Medulla oblongata (tissue), 1 donor: ENCODE results near the gene MSLN.

Experiments used
- DNase-seq: peaks from one replicate; pipeline ENCODE4 v3.0.0-alpha.2; 2015; ENCODE audit errors: extremely low spot score

The MSLN gene

GRCh38 chr16:723695-724094 lies 36.8 kb upstream of the MSLN start:
- DNase-seq, result no peak

DNA sequence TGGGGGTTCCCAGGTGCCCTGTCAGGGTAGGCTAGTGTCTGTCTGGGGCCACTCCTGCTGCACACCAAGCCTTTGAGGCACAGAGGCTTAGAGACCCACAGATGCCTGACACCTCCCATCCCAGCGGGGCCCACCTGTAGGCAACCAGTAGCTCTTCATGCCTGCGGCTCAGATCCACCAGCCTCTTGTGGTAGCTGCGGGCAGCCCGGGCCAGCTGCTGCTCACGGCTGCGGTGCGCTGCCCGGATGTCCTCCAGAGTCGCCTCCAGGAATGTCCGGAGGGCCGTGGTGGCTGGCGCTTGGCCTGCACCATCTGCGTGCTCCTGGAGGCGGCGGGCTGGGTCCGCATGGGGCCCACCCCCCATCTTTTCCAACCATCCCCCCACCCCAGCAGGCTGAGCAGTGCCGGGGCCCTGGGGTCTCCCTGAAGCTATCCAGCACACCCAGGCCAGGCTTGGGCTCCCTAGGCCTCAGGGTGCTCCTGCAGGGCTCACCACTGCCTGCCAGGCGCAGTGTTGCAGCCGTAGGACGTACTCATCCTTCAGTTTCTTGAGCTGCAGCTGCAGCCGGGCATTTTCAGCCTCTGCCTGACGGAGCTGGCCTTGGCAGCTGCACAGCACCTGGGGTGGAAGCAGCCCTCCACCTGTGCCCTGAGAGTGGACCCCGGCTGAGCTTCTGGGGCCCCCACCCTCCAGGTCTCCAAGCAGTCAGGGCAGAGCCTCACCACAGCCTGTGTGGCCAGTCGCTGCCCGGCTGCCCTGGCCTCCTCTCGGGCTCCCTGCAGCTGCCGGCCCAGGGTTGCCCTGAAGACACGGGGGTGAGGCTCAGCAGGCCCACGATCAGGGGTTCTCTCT lies 36.1 kb upstream of the MSLN start:
- no peak for DNase-seq

DNA sequence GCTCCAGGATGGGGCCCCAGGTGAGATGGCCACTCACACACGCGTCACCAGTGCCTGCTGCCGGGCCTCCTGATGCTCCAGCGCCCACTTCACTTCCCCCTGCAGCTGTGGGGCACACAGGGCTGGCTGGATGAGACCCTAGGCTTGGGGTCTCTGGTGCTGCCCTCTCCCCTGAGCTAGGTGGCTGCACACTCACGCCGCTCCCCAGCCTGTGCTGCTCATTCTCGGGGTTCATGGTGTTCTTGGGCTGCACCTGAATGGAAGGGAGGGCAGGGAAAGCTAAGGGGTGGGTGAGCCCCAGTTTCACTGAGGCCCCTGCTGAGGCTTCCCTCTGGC lies 35.5 kb upstream of the MSLN start:
- no peak for DNase-seq

DNA sequence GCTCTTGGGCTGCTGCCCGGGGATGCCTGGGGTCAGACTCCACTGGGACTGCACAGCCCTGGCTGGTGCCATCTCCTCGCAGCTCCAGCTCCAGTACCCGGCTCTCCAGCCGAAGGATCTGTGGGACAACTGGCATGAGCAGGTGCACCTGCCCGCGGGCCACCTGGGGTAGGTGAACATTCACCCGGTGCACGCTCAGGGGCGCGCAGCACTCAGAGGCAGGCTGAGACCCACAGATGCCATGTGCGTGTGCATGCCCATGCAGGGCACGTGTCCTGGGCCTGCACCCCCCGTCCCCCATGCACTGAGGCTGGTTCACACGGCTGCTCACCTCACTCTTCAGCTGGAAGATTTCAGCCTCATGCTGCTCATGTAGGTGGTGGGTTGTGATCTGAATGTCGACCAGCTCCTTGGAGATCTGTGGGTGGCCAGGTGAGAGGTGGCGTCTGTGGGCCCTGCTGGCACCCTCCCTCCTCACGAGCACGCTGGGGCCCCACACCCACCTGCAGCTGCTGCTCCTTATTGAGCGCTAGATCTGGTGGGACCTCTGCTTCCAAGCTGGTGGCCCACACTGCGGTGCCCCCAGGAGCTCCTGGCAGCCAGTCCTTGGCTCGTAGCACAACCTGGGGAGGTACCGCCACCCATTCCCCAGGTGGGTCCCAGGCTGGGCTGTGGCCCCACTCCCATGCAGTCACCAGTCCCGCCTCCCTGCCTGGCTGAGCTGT lies 34.9 kb upstream of the MSLN start:
- no peak for DNase-seq

- no peak for DNase-seq
Measured at GRCh38 chr16:726188-726437, 34.4 kb upstream of the MSLN start.

GRCh38 chr16:726438-727290 lies 33.9 kb upstream of the MSLN start, which contains the start of the genes CCDC78 and HAGHL:
Gene CCDC78, minus strand, starts transcription at chr16:726443. Its CDS starts 76 bp downstream, at chr16:726367.
Gene HAGHL, plus strand, starts transcription at chr16:727106. Its CDS starts 404 bp downstream, at chr16:727510.
- peak; percentile 60 for DNase-seq

GRCh38 chr16:727291-727977 lies 33.1 kb upstream of the MSLN start:
- DNase-seq, result no peak

DNA sequence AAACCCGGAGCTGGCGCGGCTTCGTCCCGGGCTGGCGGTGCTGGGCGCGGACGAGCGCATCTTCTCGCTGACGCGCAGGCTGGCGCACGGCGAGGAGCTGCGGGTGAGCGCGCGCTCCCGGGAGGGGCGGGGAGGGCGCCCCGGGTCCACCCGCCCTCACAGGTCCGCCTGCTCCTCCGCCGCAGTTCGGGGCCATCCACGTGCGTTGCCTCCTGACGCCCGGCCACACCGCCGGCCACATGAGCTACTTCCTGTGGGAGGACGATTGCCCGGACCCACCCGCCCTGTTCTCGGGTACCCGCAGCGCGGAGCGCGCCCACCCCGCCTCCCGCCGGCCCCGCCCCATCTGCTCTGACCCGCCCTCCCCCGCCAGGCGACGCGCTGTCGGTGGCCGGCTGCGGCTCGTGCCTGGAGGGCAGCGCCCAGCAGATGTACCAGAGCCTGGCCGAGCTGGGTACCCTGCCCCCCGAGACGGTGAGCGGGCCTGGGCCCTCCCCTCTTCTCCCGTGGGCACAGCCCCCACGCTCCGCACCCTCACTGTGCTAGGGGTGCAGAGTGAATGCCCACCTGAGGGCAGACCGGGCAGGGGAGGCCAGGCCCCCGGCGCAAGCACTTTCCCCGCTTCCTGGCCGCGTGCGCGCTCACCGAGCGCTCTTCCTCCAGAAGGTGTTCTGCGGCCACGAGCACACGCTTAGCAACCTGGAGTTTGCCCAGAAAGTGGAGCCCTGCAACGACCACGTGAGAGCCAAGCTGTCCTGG lies 32.2 kb upstream of the MSLN start:
- DNase-seq, result peak; percentile 78

DNA sequence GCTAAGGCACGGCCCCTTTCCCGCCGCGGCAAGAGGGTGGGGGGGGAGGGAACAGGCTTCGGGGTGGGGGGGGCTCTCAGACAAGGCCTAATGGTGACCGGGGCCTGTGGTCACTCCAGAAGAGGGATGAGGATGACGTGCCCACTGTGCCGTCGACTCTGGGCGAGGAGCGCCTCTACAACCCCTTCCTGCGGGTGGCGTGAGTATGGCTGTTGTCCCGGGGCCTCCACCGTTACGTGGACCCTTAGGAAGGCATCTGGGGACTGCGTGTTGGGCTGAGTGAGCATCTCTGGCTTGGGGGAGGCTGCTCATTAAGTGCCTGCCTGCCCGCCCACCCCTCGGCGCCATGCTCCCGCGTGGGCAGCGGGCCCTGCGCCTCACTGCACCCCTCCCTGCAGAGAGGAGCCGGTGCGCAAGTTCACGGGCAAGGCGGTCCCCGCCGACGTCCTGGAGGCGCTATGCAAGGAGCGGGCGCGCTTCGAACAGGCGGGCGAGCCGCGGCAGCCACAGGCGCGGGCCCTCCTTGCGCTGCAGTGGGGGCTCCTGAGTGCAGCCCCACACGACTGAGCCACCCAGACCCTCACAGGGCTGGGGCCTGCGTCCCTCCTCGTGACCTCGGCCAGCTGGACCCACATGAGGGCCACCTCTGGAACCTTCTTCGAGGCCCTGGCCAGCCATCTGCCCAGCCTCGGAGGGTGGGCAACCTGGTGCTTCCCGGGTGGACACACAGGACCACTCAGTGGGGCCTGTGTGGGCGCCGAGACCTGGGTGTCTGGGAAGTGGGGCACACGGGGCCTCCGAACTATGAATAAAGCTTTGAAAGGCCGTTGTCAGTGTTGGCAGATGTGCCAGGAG lies 31.4 kb upstream of the MSLN start:
- DNase-seq, result no peak

DNA sequence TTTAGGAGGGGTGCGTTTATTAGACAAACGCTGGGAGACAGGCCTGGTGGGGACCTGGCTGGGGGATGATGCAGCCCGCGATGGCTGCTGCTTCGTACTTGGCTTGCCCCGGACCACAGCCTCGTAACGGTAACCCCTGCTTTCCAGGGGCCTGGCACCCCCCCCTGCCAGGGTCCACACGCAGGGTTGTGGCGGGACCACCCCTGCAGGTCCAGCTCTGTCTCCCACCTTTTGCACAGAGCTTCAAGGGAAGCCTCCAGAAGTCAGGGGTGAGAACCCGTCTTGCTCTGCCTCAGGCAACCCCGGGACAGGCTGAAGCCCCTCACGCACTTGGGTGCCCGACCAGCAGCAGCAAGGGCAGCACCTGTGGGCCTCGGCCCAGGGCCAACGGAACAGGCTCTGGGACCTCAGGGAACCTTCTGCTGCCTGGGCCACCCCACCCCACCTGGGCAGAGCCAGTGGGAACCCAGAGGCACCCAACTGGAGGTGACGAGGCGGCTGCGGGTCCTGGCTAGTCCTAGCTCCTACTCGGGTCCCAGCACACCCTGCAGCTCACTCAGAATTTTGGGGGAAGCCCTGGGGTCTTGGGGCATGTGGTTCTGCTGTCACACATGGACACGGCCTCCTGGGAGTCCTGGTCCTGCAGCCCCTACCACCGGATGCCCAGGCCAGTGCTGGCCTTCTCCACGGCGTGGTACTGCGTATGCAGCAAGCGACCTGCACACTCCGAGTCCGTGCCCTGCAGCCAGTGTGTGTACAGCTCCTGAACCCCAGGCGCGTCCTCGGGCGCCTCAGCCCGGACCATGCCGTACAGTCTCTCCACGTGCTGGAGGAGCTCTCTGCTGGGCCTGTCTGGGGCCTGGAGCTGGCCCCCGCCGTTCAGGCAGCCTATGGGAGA lies 30.5 kb upstream of the MSLN start:
- DNase-seq, result no peak

GRCh38 chr16:730666-731509 lies 29.6 kb upstream of the MSLN start:
- DNase-seq, result no peak

DNA sequence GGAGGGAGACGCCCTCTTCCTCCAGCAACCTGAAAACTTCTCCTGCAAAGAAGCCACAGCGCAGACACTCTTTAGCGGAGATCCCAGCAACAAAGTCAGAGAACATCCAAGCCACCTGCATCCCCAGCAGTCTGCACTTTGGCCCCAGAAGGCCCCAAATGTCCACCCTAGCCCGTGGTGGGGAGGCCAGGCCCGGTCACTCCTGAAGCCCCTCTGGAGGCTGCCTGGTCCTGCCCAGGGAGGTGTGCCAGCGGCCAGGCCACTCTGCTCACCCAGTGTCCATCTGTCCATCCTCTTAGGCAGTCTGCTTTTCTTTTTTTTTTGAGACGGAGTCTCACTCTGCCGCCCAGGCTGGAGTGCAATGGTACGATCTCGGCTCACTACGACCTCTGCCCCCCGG lies 28.2 kb upstream of the MSLN start:
- DNase-seq, result no peak

- DNase-seq, result no peak
Measured at GRCh38 chr16:732936-733335, 27.6 kb upstream of the MSLN start.

DNA sequence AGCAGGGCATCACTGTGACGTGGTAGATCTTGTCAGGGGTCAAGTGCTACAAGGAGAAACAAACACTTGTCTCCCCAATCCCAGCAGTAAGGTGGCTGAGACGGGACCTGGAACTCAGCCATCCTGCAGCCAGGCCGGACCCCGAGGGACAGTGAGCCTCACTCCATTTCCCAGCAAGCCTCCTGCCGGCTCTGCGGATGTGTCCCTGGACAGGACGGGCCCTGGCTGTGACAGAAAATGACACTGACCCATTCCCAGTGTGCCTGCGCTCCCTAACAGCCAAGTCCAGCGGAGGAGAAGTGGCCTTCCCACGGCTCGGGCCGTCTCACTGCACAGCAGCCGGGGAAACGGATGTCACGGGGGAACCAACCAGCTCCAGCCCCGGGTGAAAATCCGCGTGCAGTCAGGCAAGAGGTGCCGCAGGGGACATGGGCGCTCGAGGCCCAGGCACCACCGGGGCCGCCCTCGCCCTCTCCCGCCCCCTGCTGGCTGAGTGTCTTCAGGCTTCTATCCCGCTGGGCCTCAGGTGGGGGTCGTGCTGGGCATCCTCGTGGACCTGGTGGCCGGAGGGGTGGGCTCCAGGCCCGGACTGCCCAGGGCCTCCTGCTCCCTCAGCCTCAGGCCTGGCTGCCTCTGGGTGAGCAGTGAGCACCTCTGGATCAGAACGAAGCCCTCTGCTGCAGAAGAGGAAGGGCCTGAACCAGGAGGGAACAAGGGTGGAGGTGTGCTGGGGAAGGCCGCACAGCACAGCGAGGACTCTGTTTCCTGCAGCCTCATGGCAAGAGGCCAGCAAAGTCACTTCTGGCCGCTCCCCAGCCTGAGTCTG lies 26.9 kb upstream of the MSLN start:
- no peak for DNase-seq

GRCh38 chr16:734208-734980 lies 26.1 kb upstream of the MSLN start:
- DNase-seq, result no peak
